Mesodermal cell (in vitro differentiated cells): ENCODE measurements around the gene STK32A.
"Not testable (repeated sequence)": the region's sequence is repeated elsewhere in the genome, so short reads cannot be mapped to it uniquely, and the experiment has no call there.

Experiments
- H3K27ac ChIP-seq: 2 replicates; pipeline ENCODE4 v1.7.0; 2013; ENCODE audit warnings: mild to moderate bottlenecking, low read depth, low read length, moderate library complexity; ENCODE audit not compliant: severe bottlenecking
- H3K36me3 ChIP-seq: 2 replicates; pipeline ENCODE4 v1.7.1; 2013; ENCODE audit warnings: mild to moderate bottlenecking, low read length, moderate library complexity; ENCODE audit not compliant: control insufficient read depth, insufficient read depth
- H3K4me1 ChIP-seq: one replicate; pipeline ENCODE4 v1.7.1; 2013; ENCODE audit warnings: mild to moderate bottlenecking, low read length; ENCODE audit not compliant: insufficient read depth, control insufficient read depth, poor library complexity, severe bottlenecking
- H3K4me3 ChIP-seq: 2 replicates; pipeline ENCODE4 v1.7.0; 2013; ENCODE audit warnings: low read length, control low read depth, mild to moderate bottlenecking; ENCODE audit not compliant: insufficient read depth, poor library complexity, severe bottlenecking; ENCODE audit errors: extremely low read depth
- H3K9me3 ChIP-seq: 2 replicates; pipeline ENCODE4 v1.7.1; 2013; ENCODE audit warnings: mild to moderate bottlenecking, low read length, moderate library complexity; ENCODE audit not compliant: control insufficient read depth
- WGBS, 2 experiments: methylation state at CpG; one replicate each; pipeline ENCODE4 v1.1.5; 2013; ENCODE audit warnings: missing lambda C conversion rate in 2 of 2; ENCODE audit not compliant: insufficient coverage in 2 of 2; 5-methylcytosine and 5-hydroxymethylcytosine counted together

The STK32A gene

GRCh38 chr5:147216552-147217154 lies 18.2 kb upstream of the STK32A start:
- Histone ChIP-seq H3K27ac (peak overlapping the region; percentile 23), H3K4me3 (no peak overlapping the region), H3K9me3 (no peaks in the 10 kb centered on the region), H3K36me3 (no peaks in the 10 kb centered on the region), H3K4me1 (peaks cover 13% of the 10 kb centered on the region)
- WGBS, 2 experiments = 45 to 55% methylated on average over 8 to 9 of the region's 9 CpGs

GRCh38 chr5:147223343-147223742 lies 11.5 kb upstream of the STK32A start:
- no peak overlapping the region for H3K27ac ChIP-seq
- H3K36me3 ChIP-seq = no peaks in the 10 kb centered on the region
- no peak overlapping the region for H3K4me3 ChIP-seq
- no peaks in the 10 kb centered on the region for H3K9me3 ChIP-seq
- H3K4me1 ChIP-seq = no peaks in the 10 kb centered on the region
- WGBS, 2 experiments = 80 to 93% methylated on average over 2 of the region's 2 CpGs

GRCh38 chr5:147223948-147224791 lies 10.7 kb upstream of the STK32A start:
- H3K4me1 ChIP-seq = no peaks in the 10 kb centered on the region
- WGBS, 2 experiments = 88% methylated on average over 1 of the region's 3 CpGs; no CpG with 5 or more reads in 1 of the 2 experiments
- no peak overlapping the region for H3K4me3 ChIP-seq
- H3K36me3 ChIP-seq = no peaks in the 10 kb centered on the region
- no peak overlapping the region for H3K27ac ChIP-seq
- H3K9me3 ChIP-seq = no peaks in the 10 kb centered on the region

GRCh38 chr5:147225938-147226337 lies 8.9 kb upstream of the STK32A start:
- H3K27ac ChIP-seq = no peak overlapping the region
- 93 to 94% methylated on average over 3 to 6 of the region's 9 CpGs for WGBS, 2 experiments
- H3K9me3 ChIP-seq = no peaks in the 10 kb centered on the region
- H3K36me3 ChIP-seq = no peaks in the 10 kb centered on the region
- no peak overlapping the region for H3K4me3 ChIP-seq
- H3K4me1 ChIP-seq = no peaks in the 10 kb centered on the region

GRCh38 chr5:147226512-147226911 lies 8.3 kb upstream of the STK32A start:
- WGBS, 2 experiments = 92 to 93% methylated on average over 5 to 11 of the region's 15 CpGs
- no peaks in the 10 kb centered on the region for H3K4me1 ChIP-seq
- H3K4me3 ChIP-seq = no peak overlapping the region
- no peaks in the 10 kb centered on the region for H3K36me3 ChIP-seq
- H3K9me3 ChIP-seq = no peaks in the 10 kb centered on the region
- H3K27ac ChIP-seq = no peak overlapping the region

GRCh38 chr5:147234239-147234824 lies 494 bp upstream of the STK32A start:
- Histone ChIP-seq H3K27ac (no peak overlapping the region), H3K36me3 (no peaks in the 10 kb centered on the region), H3K9me3 (no peaks in the 10 kb centered on the region), H3K4me1 (peaks cover 7% of the 10 kb centered on the region), H3K4me3 (peak overlapping the region; percentile 42)
- WGBS, 2 experiments = 0 to 2% methylated on average over 13 to 14 of the region's 32 CpGs

GRCh38 chr5:147240266-147240985 lies 5.6 kb downstream of the STK32A start:
- Histone ChIP-seq H3K27ac (no peak overlapping the region), H3K36me3 (no peaks in the 10 kb centered on the region), H3K9me3 (no peaks in the 10 kb centered on the region), H3K4me3 (no peak overlapping the region), H3K4me1 (no peaks in the 10 kb centered on the region)
- 80% methylated on average over 1 of the region's 4 CpGs; no CpG with 5 or more reads in 1 of the 2 experiments for WGBS, 2 experiments

- not testable (repeated sequence) for H3K36me3 ChIP-seq, H3K9me3 ChIP-seq, H3K4me3 ChIP-seq, H3K27ac ChIP-seq, H3K4me1 ChIP-seq
- no CpG with 5 or more reads among the region's 6 CpGs for WGBS, 2 experiments
These were observed 8.4 kb downstream of the STK32A start for GRCh38 chr5:147243238-147243637.

GRCh38 chr5:147245381-147246165 lies 10.7 kb downstream of the STK32A start:
- no peak overlapping the region for H3K4me3 ChIP-seq
- no peak overlapping the region for H3K27ac ChIP-seq
- whole genome bisulfite sequencing, 2 experiments = no CpG with 5 or more reads among the region's 3 CpGs
- no peaks in the 10 kb centered on the region for H3K36me3 ChIP-seq
- H3K9me3 ChIP-seq = no peaks in the 10 kb centered on the region
- no peaks in the 10 kb centered on the region for H3K4me1 ChIP-seq

- no peaks in the 10 kb centered on the region for H3K9me3 ChIP-seq
- H3K4me1 ChIP-seq = no peaks in the 10 kb centered on the region
- no peak overlapping the region for H3K27ac ChIP-seq
- 80 to 93% methylated on average over 2 of the region's 2 CpGs for WGBS, 2 experiments
- H3K36me3 ChIP-seq = no peaks in the 10 kb centered on the region
- no peak overlapping the region for H3K4me3 ChIP-seq
These were observed 13.7 kb downstream of the STK32A start for GRCh38 chr5:147248561-147248960.
